Measurements from ENCODE around the gene HECTD1. TPM values are rescaled to one million over a fixed set of nuclear protein-coding genes. Genes with fewer than 3 reads are reported as not detected.

HECTD1 gene
- total RNA-seq, 6 donors from 2014 or later: 118 to 326 (median 164) TPM

DNA sequence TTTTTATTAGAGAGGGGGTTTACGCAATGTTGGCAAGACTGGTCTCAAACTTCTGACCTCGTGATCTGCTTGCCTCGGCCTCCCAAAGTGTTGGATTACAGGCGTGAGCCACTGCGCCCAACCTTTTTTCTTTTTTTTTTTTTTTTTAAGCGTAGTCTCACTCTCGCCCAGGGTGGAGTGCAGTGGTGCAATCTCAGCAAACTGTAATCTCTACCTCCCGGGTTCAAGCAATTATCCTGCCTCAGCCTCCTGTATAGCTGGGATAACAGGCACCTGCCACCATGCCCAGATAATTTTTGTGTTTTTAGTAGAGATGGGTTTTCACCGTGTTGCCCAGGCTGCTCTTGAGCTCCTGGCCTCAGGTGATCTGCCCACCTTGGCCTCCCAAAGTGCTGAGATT is 8.8 kb upstream of the HECTD1 start:
- H3K27ac ChIP-seq: no peak overlapping the region
- no peaks in the 10 kb centered on the region for H3K27me3 ChIP-seq
- H3K36me3 ChIP-seq: no peaks in the 10 kb centered on the region
- ATAC-seq (ENCODE audit: low FRiP score in 2 of 2) (no peak), DNase-seq (no peak)
- no peaks in the 10 kb centered on the region for H3K9me3 ChIP-seq
- TF ChIP-seq, protein P1, sequence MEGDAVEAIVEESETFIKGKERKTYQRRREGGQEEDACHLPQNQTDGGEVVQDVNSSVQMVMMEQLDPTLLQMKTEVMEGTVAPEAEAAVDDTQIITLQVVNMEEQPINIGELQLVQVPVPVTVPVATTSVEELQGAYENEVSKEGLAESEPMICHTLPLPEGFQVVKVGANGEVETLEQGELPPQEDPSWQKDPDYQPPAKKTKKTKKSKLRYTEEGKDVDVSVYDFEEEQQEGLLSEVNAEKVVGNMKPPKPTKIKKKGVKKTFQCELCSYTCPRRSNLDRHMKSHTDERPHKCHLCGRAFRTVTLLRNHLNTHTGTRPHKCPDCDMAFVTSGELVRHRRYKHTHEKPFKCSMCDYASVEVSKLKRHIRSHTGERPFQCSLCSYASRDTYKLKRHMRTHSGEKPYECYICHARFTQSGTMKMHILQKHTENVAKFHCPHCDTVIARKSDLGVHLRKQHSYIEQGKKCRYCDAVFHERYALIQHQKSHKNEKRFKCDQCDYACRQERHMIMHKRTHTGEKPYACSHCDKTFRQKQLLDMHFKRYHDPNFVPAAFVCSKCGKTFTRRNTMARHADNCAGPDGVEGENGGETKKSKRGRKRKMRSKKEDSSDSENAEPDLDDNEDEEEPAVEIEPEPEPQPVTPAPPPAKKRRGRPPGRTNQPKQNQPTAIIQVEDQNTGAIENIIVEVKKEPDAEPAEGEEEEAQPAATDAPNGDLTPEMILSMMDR (IDR thresholded peaks at IDR 0.05): no peak
- no peak for TF ChIP-seq EP300 (IDR thresholded peaks at IDR 0.05)
- no peak for TF ChIP-seq POLR2AphosphoS5 (IDR thresholded peaks at IDR 0.05)
- no peak for TF ChIP-seq POLR2A (IDR thresholded peaks at IDR 0.05)
- no peak overlapping the region for H3K4me3 ChIP-seq
- 93% methylated on average over 9 of the region's 9 CpGs for WGBS, 2 donors
- no peaks in the 10 kb centered on the region for H3K4me1 ChIP-seq

DNA sequence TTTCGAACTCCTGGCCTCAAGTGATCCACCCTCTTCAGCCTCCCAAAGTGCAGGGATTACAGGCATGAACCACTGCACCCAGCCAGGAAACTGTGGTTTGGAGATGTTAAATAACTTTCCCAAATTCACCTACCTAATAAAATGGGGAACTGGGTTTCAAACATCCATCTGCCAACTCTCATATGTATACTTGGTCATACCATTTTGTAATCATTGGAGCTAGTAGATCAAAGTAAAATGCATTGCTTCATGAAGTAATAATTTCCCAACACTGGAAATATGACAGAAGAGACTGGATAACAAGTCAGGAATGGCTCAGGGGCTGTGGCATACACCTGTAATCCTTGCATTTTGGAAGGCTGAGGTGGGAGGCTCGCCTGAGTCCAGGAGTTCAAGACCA is 5.3 kb upstream of the HECTD1 start:
- Histone ChIP-seq H3K9me3 (no peaks in the 10 kb centered on the region), H3K4me1 (peaks cover 9 to 14% (median 10%) of the 10 kb centered on the region in 4 donors), H3K36me3 (no peaks in the 10 kb centered on the region), H3K27me3 (no peaks in the 10 kb centered on the region), H3K4me3 (no peak overlapping the region), H3K27ac (no peak overlapping the region)
- TF ChIP-seq, protein P1 (IDR thresholded peaks at IDR 0.05): no peak
- TF ChIP-seq EP300 (IDR thresholded peaks at IDR 0.05): no peak
- TF ChIP-seq POLR2AphosphoS5 (IDR thresholded peaks at IDR 0.05): no peak
- no peak for TF ChIP-seq POLR2A (IDR thresholded peaks at IDR 0.05)
- ATAC-seq (ENCODE audit: low FRiP score in 2 of 2) (no peak), DNase-seq (no peak)
- WGBS, 2 donors: 94 to 95% methylated on average over 2 of the region's 2 CpGs

DNA sequence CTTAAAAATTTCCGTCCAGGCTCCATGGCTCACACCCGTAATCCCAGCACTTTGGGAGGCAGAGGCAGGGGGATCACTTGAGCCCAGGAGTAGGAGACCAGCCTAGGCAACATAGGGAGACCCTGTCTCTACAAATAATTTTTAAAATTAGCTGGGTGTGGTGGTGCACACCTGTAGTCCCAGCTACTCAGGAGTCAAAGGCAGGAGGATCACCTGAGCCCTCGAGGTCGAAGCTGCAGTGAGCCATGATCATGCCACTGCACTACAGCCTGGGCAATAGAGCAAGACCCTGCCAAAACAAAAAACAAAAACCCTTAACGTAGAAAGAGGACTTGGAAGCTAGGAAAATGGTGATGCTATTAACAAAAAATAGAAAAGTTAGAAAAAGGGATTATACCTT is 2.0 kb upstream of the HECTD1 start:
- TF ChIP-seq EP300 (IDR thresholded peaks at IDR 0.05) (no peak), POLR2A (IDR thresholded peaks at IDR 0.05) (no peak), POLR2AphosphoS5 (IDR thresholded peaks at IDR 0.05) (no peak)
- TF ChIP-seq, protein P1 (IDR thresholded peaks at IDR 0.05): no peak
- 96% methylated on average over 5 of the region's 5 CpGs for WGBS, 2 donors
- Histone ChIP-seq H3K4me3 (no peak overlapping the region), H3K9me3 (no peaks in the 10 kb centered on the region), H3K27me3 (no peaks in the 10 kb centered on the region), H3K36me3 (no peaks in the 10 kb centered on the region), H3K27ac (peak overlapping the region in 2 of 4 donors; percentile 98 to 100), H3K4me1 (peaks cover 15 to 32% (median 19%) of the 10 kb centered on the region in 4 donors)
- ATAC-seq (ENCODE audit: low FRiP score in 2 of 2) (no peak), DNase-seq (no peak)

DNA sequence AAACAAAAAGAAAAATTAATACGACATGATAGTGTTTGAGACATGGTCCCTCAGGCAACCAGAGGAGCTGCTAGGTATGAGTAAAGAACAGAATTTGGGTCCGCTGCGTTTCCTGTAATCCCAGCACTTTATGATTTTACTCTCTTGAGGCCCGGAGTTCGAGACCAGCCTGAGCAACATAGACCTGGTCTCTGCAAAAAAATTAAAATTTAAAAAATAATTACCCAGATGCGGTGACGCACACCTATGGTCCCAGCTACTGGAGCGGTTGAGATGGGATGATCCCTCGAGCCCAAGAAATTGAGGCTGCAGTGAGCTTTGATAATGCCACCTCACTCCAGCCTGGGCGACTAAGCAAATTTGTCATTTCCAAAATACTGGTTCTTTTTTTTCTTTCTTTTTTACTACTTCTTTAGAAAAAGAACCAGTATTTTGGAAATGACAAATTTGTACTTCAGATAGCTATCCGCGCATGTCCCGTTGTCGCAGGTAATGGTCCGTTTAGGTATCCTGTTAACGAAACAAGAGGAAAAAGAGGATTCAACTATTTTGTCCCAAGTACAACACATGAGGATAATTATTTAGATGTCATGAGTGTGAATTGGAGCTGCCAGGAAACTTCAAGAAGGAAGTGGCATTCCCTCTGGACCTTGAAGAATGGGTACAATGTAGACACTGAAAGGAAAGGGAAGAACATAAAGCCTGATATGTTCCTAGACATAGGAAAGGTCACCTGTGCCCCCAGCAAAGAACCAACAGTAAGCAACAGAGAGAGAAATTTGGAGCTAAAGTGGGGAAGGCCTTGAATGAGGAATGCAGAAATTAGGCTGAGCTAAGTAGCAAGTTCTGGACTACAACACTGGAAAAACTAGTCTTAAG is 1.2 kb upstream of the HECTD1 start:
- Histone ChIP-seq H3K27ac (peak overlapping the region; percentile 98 to 100 (median 99)), H3K4me1 (peaks cover 15 to 38% (median 22%) of the 10 kb centered on the region in 4 donors), H3K4me3 (peak overlapping the region in 3 of 4 donors; percentile 66 to 86 (median 77)), H3K9me3 (no peaks in the 10 kb centered on the region), H3K27me3 (no peaks in the 10 kb centered on the region), H3K36me3 (no peaks in the 10 kb centered on the region)
- ATAC-seq (ENCODE audit: low FRiP score in 2 of 2): no peak
- 69 to 73% methylated on average over 16 of the region's 16 CpGs for WGBS, 2 donors
- no peak for DNase-seq
- TF ChIP-seq EP300 (IDR thresholded peaks at IDR 0.05) (no peak), POLR2A (IDR thresholded peaks at IDR 0.05) (no peak), POLR2AphosphoS5 (IDR thresholded peaks at IDR 0.05) (no peak)
- TF ChIP-seq, protein P1 (IDR thresholded peaks at IDR 0.05): no peak

All from upper lobe of left lung (tissue), 6 donors.